Measurements from ENCODE around the gene RTN1. TPM values are rescaled to one million over a fixed set of nuclear protein-coding genes. Genes with fewer than 3 reads are reported as not detected.

The RTN1 gene
- total RNA-seq, 1 donor from 2014 or later = 11.1 TPM

DNA sequence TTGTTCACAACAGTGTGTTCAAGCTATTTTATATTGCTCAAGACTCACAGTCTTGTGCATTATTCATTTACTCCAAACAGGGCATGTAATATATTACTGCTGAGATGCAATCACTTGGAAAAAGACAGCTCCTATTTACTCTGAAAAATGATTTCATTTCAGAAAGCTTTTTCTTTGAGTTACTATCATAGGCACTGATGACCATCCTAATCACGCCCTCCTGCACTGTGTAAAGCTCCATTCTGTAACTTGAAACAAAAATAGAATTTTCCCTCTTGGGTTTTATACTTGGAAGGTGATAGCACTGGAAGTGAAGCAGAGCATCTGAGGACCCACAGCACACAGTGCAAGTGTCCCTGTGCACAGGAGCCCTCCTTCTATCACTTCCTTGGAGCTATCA lies 55.6 kb downstream of the RTN1 start:
- Mint-ChIP-seq H3K27me3 (peaks cover 10% of the 10 kb centered on the region), H3K4me1 (ENCODE audit: unreplicated experiment) (no peaks in the 10 kb centered on the region), H3K4me3 (no peak overlapping the region), H3K9me3 (no peaks in the 10 kb centered on the region), H3K36me3 (no peaks in the 10 kb centered on the region), H3K27ac (no peak overlapping the region)
- TF ChIP-seq, protein P1, sequence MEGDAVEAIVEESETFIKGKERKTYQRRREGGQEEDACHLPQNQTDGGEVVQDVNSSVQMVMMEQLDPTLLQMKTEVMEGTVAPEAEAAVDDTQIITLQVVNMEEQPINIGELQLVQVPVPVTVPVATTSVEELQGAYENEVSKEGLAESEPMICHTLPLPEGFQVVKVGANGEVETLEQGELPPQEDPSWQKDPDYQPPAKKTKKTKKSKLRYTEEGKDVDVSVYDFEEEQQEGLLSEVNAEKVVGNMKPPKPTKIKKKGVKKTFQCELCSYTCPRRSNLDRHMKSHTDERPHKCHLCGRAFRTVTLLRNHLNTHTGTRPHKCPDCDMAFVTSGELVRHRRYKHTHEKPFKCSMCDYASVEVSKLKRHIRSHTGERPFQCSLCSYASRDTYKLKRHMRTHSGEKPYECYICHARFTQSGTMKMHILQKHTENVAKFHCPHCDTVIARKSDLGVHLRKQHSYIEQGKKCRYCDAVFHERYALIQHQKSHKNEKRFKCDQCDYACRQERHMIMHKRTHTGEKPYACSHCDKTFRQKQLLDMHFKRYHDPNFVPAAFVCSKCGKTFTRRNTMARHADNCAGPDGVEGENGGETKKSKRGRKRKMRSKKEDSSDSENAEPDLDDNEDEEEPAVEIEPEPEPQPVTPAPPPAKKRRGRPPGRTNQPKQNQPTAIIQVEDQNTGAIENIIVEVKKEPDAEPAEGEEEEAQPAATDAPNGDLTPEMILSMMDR (conservative IDR thresholded peaks at IDR 0.05) = no peak
- no peak for DNase-seq (ENCODE audit: extremely low spot score, unreplicated experiment)

GRCh38 chr14:59811815-59812214 lies 58.8 kb downstream of the RTN1 start:
- H3K27me3 Mint-ChIP-seq = peaks cover 10% of the 10 kb centered on the region
- no peaks in the 10 kb centered on the region for H3K36me3 Mint-ChIP-seq
- no peak for DNase-seq (ENCODE audit: extremely low spot score, unreplicated experiment)
- no peak overlapping the region for H3K27ac Mint-ChIP-seq
- no peak overlapping the region for H3K4me3 Mint-ChIP-seq
- H3K4me1 Mint-ChIP-seq (ENCODE audit: unreplicated experiment) = no peaks in the 10 kb centered on the region
- no peaks in the 10 kb centered on the region for H3K9me3 Mint-ChIP-seq
- TF ChIP-seq, protein P1 (conservative IDR thresholded peaks at IDR 0.05) = no peak

GRCh38 chr14:59811073-59811472 lies 59.5 kb downstream of the RTN1 start:
- no peak for DNase-seq (ENCODE audit: extremely low spot score, unreplicated experiment)
- TF ChIP-seq, protein P1 (conservative IDR thresholded peaks at IDR 0.05) = no peak
- Mint-ChIP-seq H3K4me1 (ENCODE audit: unreplicated experiment) (no peaks in the 10 kb centered on the region), H3K36me3 (no peaks in the 10 kb centered on the region), H3K27me3 (peaks cover 7% of the 10 kb centered on the region), H3K4me3 (no peak overlapping the region), H3K27ac (no peak overlapping the region), H3K9me3 (no peaks in the 10 kb centered on the region)

DNA sequence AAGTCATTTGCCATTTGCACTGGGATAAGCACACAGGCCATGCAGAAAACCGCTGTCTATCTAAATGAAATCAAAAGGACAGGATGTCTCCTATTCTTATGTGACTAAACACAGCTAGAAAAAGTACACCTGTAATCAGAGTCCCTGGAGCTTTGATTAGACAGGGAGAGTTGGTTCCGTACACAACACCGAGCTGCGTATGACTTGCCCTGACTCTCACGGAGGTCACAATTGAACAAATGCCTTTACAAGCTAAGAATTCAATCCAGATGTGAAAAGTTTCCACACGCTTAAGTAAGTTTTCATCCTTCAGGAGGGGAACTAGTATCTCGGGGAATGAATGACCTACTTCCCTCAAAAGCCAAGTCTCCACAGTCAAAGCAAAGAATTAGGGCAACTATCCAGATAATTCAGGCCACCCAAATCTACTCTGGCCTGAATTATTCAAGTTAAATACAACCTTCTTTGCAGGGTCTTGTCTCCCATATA lies 67.5 kb downstream of the RTN1 start:
- H3K27ac Mint-ChIP-seq = no peak overlapping the region
- TF ChIP-seq, protein P1 (conservative IDR thresholded peaks at IDR 0.05) = no peak

DNA sequence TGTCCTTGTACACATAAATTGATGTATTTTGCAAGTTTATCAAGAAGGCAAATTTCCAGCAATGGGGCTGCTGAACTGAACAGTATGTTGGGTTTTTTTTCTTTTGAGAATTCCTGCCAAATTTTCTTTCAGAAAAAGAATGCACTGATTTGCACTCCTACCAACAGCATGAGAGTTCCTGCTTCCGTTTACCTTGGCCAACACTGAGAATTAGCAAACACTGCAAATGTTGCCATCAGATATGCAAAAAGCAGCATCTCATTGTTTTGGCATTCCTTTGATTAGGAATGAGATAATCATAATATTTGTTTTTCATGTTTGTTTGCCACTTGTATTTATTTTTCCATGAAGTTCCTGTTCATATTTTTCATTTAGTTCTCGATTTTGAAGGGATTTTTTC lies 82.4 kb downstream of the RTN1 start:
- Mint-ChIP-seq H3K36me3 (no peaks in the 10 kb centered on the region), H3K4me3 (no peak overlapping the region), H3K27me3 (no peaks in the 10 kb centered on the region), H3K9me3 (no peaks in the 10 kb centered on the region), H3K27ac (no peak overlapping the region), H3K4me1 (ENCODE audit: unreplicated experiment) (peaks cover 5% of the 10 kb centered on the region)
- TF ChIP-seq, protein P1 (conservative IDR thresholded peaks at IDR 0.05) = no peak
- DNase-seq (ENCODE audit: extremely low spot score, unreplicated experiment) = no peak

More for the DNA sequence above, 67.5 kb downstream of the RTN1 start:
- H3K9me3 Mint-ChIP-seq = no peaks in the 10 kb centered on the region
- H3K4me1 Mint-ChIP-seq (ENCODE audit: unreplicated experiment) = no peaks in the 10 kb centered on the region
- DNase-seq (ENCODE audit: extremely low spot score, unreplicated experiment) = no peak
- no peaks in the 10 kb centered on the region for H3K27me3 Mint-ChIP-seq
- no peaks in the 10 kb centered on the region for H3K36me3 Mint-ChIP-seq
- no peak overlapping the region for H3K4me3 Mint-ChIP-seq

Measured in type B pancreatic cell (in vitro differentiated cells).